ENCODE data around the gene SNTB2. TPM values are rescaled to one million over a fixed set of nuclear protein-coding genes. Genes with fewer than 3 reads are reported as not detected.

The SNTB2 gene
- polyA plus RNA-seq, 3 donors = 10.2 to 13.9 (median 11.9) TPM

DNA sequence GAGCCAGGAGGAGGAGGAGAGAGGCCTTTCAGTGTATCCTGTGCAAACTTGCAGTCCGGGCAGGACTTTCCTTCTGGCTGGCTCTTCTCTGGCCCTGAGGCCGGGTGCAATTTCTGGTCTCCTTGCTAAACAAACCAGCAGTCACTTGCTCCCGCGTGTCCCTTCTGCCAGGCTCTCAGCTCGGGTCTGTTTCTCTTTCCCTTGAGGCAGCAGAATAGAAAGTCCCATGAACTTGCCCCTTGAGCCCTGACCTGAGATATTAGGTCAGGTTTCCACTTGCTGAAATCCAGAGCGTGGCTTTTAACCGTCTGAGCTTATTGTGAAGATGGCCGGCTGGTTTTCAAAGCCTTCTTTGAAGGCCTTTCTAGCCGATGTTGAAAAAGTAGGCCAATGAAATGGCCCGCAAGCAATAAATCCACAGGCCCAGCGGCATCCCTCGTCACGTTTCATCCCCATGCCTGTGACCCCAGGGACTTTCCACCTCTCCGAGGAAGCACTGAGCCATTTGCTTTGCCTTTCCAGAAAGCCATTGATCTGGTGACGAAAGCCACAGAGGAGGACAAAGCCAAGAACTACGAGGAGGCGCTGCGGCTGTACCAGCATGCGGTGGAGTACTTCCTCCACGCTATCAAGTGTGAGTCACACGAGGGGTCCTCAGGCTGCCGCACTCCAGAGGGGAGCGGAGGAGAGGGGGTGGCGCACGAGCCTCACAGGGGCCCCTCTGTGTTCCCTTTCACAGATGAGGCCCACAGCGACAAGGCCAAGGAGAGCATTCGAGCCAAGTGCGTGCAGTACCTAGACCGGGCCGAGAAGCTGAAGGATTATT is 128.7 kb downstream of the SNTB2 start:
- DNase-seq = no peak

DNA sequence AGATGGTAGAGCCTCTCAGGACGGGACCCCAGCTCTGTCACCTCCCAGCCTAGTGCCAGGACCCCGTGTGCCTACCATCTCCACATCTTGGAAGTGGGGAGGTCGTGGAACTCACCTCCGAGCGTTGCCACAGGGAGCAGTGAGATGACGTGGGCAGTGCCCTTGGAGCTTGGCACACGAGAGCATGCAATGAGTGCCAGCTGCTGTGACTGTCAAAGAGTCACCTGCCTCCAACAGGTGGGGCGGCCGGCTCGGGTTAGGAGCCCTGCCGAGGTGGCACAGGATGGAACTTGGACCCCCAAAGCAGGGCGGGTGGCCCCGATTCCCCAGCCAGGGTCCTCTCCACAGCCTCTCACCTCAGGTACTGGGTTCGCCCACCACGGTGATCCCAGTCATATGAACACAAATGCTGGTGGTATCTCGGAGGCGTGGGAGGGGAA is 129.7 kb downstream of the SNTB2 start:
- DNase-seq = no peak

DNA sequence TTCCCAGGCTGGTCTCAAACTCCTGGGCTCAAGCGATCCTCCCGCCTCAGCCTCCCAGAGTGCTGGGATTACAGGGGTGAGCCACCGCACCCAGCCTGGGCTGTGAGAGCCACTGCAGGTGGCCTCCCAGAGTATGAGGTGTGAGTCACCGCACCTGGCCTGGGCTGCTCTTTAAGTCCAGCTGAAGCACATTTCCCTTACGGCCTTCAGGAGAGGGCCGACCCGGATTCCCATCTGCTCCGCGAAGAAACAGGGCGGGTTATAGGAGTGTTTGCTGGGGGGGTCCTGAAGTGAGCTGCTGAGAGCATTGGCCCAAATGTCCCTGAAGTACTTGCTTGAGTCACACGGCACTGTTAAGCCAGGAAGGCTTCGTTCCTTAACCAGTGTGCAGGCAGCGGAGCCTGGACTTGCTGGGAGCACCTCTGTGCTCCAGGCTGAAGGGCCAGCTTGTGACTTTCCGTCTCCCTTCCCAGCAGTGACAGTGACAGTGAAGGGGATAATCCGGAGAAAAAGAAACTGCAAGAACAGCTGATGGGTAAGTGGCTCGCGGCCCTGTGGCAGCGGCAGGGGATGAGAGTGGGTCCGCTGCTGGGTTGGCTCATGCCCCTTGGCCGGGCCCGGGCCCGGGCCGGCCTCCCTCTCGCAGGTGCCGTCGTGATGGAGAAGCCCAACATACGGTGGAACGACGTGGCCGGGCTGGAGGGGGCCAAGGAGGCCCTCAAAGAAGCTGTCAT is 131.4 kb downstream of the SNTB2 start:
- no peak for DNase-seq

DNA sequence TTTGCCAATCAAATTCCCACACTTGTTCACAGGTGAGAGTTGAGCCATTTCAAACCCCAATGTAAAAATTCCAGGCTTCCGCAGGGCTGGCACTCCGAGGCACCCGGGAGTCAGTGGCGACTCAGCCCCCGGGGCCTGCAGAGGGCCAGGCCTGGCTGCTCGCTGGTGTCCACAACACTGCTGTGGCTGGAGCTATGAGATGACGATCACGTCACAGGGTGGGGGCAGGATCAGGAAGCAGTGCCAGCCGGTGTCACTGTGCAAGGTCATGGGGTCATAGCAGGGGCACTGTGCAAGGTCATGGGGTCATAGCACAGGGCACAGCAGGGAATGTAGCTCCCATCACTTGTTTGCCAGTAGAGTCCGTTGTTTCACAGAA is 131.9 kb downstream of the SNTB2 start:
- DNase-seq = no peak

DNA sequence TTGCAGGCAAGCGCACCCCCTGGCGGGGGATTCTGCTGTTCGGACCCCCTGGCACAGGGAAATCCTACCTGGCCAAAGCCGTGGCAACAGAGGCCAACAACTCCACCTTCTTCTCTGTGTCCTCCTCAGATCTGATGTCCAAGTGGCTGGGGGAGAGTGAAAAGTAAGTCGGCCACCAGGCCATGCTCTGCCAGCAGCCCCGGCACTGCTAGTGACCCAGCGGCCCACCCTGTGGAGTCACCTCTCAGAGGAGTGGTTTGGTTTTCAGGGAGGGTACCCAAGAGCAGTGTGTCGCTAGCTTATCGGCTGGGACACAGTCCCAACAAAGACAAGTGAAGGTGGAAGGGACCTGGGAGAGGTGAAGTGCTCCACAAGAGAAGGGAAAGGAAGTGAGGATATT is 132.4 kb downstream of the SNTB2 start:
- no peak for DNase-seq

DNA sequence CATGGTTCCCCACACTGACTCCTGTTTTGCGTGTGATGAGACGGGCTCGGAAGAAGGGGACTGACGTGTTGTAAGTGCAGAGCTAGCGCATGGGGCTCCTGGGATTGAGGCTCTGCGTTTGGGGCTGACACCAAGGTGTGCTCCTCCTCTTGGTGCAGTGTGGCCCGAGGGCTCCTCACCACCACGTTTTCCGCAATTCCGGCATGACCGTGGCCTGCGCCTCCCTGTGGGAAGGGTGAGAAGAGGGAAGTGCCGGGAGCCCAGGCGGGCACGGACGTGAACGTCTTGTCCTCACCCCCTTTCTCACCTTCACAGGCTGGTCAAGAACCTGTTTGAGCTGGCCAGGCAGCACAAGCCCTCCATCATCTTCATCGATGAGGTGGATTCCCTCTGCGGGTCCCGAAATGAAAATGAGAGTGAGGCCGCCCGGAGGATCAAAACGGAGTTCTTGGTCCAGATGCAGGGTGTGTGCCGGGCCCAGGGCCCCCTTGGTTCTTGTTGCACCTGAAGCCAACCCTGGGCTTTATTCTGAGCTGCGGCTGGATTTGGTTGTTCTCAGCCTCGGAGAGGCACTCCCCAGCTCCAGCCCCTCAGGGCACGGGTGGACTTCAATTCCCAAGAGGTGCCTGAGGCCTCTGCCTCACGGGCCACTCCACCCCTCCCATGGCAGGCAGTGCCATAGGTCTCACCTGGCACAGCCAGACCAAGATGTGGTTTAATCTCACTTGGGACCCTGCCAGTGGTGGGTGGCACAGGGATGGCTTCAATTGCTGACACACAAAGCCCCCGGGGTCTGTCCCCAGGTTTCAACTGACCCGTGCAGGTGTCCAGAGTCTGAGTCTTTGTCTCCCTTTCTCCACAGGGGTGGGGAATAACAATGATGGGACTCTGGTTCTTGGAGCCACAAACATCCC is 133.1 kb downstream of the SNTB2 start:
- DNase-seq = no peak

DNA sequence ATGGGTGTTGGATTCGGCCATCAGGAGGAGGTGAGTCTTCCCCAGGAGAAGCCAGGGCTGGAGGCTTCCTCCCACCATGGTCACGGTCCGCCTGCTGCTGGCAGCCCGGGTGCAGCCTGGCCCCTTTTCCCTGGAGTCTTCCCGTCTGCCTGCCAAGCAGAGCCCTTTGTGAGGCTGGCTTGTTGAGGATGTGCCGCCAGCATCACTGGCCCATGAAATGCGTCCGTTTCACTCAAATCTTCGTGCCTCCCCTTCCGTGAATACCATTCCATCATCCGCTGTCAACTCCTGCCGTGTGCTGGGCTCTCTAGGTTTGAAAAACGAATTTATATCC is 133.7 kb downstream of the SNTB2 start:
- no peak for DNase-seq

DNA sequence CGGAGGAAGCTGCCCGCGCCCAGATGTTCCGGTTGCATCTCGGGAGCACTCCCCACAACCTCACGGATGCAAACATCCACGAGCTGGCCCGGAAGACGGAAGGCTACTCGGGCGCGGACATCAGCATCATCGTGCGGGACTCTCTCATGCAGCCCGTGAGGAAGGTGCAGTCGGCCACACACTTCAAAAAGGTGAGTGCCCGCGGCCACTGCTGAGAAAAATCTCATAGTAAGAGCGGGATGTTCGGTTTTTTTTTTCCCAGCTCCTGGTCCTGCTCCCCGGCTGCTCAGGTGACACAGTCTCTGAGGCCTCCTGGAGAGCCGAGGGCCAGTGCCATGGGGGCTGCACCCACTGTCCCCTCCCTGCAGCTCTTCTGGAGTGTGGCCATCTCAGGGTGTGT is 134.1 kb downstream of the SNTB2 start:
- no peak for DNase-seq

DNA sequence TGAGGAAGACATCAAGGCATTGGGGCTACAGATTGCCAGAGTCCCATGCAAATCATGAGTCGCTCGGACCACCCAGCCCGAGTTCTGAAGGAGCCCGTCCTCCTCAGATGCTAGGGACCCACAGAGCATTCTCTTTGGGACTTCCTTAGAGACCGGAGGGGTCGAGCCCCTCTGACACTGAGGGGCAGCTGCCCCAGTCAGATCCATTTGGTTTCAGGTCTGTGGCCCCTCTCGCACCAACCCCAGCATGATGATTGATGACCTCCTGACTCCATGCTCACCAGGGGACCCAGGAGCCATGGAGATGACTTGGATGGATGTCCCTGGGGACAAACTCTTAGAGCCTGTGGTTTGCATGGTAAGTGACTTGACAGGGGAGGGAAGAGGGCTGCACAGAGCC is 135.4 kb downstream of the SNTB2 start:
- DNase-seq = no peak

DNA sequence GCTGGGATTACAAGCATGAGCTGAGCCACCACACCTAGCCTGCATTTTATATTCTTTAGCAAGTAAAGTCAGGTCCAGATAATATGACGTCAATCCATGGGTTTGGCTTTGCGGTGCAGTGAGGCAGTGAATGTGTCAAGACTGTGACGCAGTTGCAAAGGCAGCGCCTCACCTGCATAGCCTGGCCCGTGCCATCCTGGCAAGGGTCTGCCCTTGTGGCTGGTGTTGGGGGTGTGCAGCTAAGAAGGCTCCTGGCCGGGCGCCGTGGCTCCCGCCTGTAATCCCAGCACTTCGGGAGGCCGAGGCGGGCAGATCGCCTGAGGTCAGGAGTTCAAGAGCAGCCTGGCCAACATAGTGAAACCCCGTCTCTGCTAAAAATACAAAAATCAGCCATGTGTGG is 136.5 kb downstream of the SNTB2 start:
- no peak for DNase-seq

DNA sequence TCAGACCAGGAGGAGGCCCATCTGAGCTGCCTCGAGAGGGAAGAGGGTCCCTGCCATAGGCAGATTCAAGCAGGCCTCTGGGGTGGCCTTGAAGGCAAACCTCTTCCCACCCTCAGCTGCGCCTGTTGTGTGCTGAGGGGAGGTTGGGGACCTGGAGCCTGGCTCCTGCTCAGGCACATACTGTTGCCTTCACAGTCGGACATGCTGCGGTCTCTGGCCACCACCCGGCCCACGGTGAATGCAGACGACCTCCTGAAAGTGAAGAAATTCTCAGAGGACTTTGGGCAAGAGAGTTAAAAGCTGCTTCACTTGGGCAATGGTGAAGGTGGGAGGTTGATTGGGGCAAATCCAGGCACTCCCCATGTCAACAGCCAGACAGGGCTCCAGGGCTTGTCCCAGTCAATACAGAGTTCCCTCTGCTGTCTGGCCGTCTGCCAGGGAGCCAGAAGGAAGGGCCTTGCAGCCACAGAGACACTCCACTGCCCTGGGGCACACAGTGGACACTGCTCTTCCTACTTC is 137.1 kb downstream of the SNTB2 start:
- no peak for DNase-seq

DNA sequence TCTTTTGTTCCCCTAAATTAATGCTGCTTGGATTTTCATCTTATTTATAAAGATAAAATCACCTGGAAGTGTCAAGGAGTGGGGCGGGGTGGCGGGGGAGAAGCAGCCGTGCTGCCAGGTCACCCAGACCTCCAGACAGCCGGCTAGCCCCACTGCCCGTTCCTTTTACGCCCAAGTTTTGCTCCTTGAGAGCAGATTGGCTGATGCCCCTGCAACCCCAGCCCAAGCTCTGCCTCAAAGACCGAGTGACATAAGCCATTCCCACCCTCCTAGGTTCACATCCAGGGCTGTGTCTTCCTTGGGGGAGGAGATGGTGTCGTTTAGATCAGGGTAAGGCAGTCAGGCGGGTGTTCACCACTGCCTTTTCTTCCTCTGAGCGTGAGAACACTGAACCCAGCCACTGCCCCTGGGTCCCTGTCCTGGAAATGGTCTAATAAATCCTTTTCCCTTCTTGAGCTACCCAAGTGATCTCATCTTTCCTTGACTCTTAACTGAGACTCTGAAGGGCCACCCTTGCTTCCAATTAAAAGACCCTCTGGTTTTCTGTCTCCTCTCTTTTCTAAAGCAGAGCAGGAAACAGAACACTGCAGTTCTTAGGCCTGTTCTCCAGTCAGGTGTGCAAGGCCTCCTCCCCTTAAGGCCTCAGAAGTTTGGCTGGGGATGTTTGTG is 137.8 kb downstream of the SNTB2 start:
- no peak for DNase-seq

DNA sequence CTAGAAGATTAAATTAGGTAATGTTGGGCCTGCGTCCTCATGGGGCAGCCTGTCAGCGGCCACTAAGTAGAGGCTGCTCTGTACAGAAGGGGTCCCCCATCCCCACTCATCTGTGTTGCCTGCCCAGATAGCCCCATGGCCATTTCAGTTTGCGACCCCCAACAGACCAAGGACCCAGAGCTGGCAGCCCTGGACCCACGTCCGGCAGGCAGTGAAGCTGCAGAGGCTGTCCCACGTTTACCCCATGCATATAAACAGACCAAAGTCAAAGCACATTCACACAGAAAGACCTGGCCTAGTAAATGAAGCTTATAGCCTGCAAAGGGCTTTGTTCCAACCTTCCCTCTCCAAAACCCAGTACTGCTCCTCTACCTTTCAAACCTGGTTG is 138.8 kb downstream of the SNTB2 start:
- DNase-seq = no peak

DNA sequence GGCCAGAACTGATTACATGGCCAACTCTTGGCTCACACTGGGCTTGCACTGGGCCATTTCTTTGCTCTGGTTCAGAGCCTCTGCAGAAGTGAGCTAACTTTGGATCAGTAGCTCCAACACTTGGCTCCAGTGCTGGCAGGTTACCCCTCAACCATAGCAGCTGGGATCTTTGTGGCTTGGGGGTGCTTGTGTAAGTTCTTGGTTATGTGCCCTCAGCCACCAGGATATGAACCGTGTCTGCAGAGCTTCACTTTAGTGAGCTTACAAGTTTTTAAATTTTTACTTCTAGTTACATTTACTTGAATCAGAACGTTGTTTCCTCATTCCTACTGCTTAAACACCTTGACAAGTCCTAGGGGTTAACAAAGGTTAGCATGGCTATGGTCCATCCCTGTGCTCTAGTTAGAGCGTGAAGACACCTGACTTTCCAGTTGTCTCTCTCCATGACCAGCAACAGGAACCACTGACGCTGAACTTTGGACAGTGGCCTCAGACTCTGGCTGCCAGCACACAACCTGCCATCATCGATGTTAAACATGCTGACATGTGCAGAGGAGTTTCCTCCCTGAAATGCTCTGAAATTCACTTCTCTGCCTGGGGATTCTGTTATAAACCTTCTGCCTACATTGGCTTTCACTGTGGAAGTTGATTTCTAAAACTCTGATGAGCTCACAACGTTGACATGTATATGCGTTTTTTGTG is 139.4 kb downstream of the SNTB2 start:
- DNase-seq = no peak

DNA sequence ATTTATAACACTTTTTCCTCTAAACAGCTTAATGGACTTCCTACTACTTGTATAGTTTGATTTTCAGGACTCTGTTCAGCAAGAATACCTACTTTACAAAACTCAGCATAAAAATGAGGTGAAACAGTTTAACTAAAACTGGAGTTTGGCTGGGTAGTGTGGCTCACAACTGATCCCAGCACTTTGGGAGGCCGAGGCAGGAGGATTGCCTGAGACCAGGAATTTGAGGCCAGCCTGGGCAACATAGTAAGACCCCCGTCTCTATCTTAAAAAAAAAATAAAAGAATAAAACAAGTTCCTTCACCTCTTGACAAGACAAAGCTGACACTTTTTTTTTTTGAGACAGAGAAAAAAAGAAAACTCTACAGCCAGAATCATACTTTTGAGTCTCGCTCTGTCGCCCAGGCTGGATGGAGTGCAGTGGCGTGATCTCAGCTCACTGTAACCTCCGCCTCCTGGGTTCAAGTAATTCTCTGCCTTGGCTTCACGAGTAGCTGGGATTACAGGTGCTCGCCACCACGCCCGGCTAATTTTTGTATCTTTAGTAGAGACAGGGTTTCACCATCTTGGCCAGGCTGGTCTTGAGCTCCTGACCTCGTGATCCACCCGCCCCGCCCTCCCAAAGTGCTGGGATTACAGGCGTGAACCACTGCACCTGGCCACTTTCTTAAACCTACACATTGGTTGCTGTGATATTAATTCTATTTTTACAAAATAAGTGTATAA is 140.8 kb downstream of the SNTB2 start:
- no peak for DNase-seq

DNA sequence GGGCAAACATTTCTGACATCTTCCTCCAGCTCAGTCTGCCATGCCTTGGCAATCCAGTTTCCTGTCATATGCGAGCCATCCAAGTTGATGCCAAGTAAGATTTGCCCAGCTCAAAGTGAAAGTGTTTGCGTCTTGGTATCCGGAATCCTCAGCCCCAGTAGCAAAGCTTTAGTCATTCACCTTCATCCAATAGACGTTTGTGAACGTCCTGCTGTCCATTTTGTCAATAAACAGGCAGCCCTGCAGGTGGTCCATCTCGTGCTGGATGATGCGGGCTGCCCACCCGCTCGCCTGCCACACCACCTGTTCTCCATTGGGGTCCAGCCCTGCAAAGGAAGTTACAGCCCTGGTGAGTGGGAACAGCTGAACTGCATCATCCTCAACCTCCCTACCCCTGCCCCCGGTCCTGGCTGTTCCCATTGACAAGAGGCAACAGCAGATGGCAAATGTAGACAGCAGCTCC is 141.9 kb downstream of the SNTB2 start:
- no peak for DNase-seq

DNA sequence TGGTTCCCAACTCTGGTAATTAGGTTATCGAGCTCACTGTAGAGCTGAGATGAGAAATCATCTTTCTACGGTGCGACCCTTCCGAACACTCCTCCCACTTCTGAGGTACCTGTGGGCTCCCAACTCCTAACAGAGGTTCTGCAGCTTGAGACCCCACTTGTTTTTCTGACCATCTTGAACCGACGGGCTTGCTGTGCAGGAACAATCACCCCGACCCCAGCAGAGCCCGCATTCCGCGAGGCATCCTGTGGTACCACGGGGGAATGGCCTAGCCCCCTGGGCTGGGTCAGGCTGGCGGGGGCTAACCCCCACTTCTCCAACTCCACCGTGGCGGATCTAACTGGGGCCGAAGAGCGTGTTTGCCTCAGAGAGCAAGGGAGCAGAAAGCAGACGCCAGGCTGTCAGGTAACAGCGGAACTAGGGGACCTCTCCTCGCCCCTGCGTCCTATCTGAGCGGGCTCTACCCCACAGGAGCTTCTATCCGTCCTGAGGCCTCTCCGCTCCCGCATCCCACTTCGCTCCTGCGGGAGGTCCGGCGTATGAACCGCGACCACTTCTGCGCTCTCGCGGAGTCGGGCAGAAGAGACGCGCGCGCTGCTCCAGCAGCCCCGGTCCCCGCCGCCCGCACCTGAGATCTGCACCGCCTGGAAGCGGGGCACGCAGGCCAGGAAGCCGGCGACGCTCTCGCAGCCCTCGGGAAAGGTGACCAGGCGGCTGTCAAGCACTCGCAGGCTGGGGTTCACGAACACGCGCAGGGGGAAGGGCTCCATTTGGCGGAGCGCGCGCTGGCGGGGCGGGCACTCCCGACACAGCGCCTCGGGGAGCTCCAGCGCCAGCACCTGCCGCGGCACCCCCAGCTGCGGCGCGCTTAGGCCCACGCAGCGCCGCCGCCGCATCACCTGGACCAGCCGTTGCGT is 142.7 kb downstream of the SNTB2 start:
- no peak for DNase-seq

DNA sequence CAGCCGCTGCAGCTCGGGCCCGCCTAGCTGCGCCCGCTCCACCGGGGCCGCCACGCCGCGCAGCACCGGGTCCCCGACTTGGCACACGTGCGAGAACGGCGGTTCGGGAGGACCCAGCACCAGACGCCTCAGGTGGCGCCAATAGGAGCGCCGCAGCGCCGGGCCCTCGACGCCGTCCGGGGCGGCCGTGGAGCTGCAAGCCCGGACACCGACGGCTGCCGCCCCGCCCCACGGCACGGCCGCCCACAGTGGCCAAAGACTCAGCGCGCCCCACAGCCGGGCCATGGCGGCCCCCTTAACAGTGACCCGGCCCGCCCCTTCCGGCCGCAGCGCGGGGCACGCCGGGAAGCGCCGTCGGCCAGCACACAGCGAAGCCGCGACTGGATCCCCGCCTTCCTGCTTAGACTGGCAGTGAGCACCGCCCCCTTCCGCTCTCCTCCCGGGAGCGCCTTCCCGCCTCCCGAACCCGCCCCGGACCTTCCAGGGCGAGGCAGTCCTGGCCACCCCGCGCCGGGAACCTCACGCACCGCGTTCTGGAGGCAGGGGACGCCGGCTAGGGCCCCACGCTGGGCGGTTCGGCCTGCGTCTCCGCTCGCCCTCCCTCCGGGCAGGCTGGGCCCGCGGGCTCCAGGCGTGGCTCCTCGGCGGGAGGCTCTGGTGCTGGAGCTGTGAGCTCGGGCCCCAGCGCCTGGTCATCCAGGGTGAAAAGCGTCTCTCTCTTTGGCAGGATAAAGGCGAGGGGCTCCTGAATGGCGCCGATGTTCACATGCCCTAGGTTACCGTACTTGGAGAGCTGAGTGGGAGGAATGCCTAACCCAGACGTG is 143.5 kb downstream of the SNTB2 start, which contains the start of gene PDF:
TSS of gene PDF (minus strand) at position 303 of the 824 bp plus-strand sequence. CDS start at position 285, 18 bp downstream.
- peak; percentile 92 for DNase-seq

Measured in renal pelvis (tissue), 4 donors.